PFSK-1 (cell line): Measurements from ENCODE around the gene TMPRSS7.

Source experiments
- FOXP2 ChIP-seq: optimal IDR thresholded peaks from 2 replicates; pipeline ENCODE3; 2011; ENCODE audit warnings: borderline replicate concordance, control low read depth, inconsistent platforms; ENCODE audit not compliant: insufficient read depth; ENCODE audit errors: extremely low read length, extremely low read depth
- POLR2AphosphoS5 ChIP-seq: IDR thresholded peaks from 2 replicates; pipeline ENCODE4 v1.6.1; 2012; ENCODE audit warnings: low read depth, mild to moderate bottlenecking, control low read depth, low read length, moderate library complexity
- REST ChIP-seq, 2 experiments: IDR thresholded peaks; 2 replicates each; pipeline versions ENCODE4 v1.6.1 to v1.8.0; 2011 to 2012; ENCODE audit warnings: low read depth in 2 of 2, low read length in 2 of 2, control low read depth in 1 of 2, inconsistent platforms in 1 of 2, mild to moderate bottlenecking in 1 of 2, moderate library complexity in 1 of 2; ENCODE audit not compliant: insufficient read depth in 1 of 2
- SIN3A ChIP-seq: IDR thresholded peaks from 2 replicates; pipeline ENCODE4 v1.6.1; 2012; ENCODE audit warnings: mild to moderate bottlenecking, low read length, moderate library complexity, borderline replicate concordance; ENCODE audit not compliant: insufficient read depth
- TAF1 ChIP-seq: IDR thresholded peaks from 2 replicates; pipeline ENCODE4 v1.6.1; 2012; ENCODE audit warnings: low read length, control low read depth, borderline replicate concordance; ENCODE audit not compliant: insufficient read depth

The TMPRSS7 gene

DNA sequence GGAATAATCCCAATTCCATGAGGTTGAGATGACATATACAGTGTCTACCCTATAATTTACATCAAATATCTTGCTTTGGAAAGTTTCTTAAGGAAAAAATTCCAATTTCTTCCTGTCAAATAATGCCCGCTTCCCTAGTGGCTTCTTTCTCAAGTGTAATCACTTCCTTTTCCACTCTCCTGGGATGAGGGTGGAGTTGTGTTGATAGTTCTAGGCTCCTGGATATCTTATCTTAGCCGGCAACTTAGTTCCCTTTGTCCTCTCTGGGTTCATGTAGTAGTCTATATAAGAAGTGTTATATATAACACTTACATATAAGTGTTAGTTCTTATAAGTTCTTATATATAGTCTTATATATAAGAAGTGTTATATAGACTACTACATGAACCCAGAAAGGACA, 24.9 kb upstream of the TMPRSS7 start:
- TF ChIP-seq SIN3A (no peak), TAF1 (no peak), POLR2AphosphoS5 (no peak), REST (IDR thresholded peaks at IDR 0.05; ENCODE audit: insufficient read depth in 1 of 2, low read depth in 2 of 2, low read length in 2 of 2) (no peak), FOXP2 (no peak)

GRCh38 chr3:112010636-112011035, 23.9 kb upstream of the TMPRSS7 start:
- TF ChIP-seq SIN3A = no peak
- TF ChIP-seq REST (IDR thresholded peaks at IDR 0.05; ENCODE audit: insufficient read depth in 1 of 2, low read depth in 2 of 2, low read length in 2 of 2) = no peak
- no peak for TF ChIP-seq FOXP2
- TF ChIP-seq TAF1 = no peak
- no peak for TF ChIP-seq POLR2AphosphoS5

GRCh38 chr3:112011376-112011940, 23.1 kb upstream of the TMPRSS7 start:
- TF ChIP-seq REST (IDR thresholded peaks at IDR 0.05; ENCODE audit: insufficient read depth in 1 of 2, low read depth in 2 of 2, low read length in 2 of 2) (no peak), TAF1 (no peak), FOXP2 (no peak), SIN3A (no peak), POLR2AphosphoS5 (no peak)

DNA sequence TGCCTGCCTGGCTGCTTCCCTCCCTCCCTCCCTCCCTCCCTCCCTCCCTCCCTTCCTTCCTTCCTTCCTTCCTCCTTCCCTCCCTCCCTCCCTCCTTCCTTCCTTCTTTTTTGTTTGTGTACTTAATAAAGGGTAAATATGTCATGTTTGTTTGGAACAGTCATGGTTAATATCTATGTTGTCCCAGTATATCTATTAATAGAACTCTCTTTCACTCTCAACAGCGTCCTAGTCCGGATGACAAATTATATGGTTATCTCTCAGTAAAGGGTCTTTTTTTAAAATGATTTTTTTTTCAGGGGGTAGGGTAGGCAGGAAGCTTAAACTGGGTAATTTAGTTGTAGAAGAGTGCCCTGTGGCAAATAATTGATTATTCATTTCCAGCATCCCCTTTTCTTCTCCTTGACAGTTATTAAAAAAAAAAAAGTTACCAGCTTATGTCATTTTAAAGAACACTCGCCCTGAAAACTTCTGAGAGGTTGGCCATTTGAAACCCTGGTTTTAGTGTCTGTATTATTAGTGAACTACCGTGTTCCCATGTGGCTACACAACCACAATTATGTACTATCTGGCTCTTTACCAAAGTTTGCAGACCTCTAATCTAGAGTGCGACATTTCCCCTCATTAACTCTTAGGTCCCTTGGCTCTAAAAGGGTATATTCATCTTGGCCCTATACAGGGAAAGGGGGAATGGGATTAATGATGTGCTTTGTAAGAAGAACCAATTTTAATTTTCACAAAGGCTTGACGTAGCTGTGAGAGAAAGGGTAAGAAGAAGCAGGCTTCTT, 22.1 kb upstream of the TMPRSS7 start:
- TF ChIP-seq TAF1 (no peak), FOXP2 (no peak), REST (IDR thresholded peaks at IDR 0.05; ENCODE audit: insufficient read depth in 1 of 2, low read depth in 2 of 2, low read length in 2 of 2) (no peak), SIN3A (no peak), POLR2AphosphoS5 (no peak)
